Fibroblast of lung (primary cell): Measurements from ENCODE around the gene MRTFA. TPM values are rescaled to one million over a fixed set of nuclear protein-coding genes. Genes with fewer than 3 reads are reported as not detected.

Source experiments
- DNase-seq, 2 donors: peaks; one replicate each; pipeline versions ENCODE4 v3.0.0 to v3.0.0-alpha.2; 2010; ENCODE audit warnings: low read depth in 2 of 2
- H2AFZ ChIP-seq: 2 replicates; pipeline ENCODE4 v1.5.1; 2012; ENCODE audit warnings: low read length, control low read depth, inconsistent platforms
- H3K27ac ChIP-seq: 2 replicates; pipeline ENCODE4 v1.5.1; 2011; ENCODE audit warnings: low read length, control low read depth; ENCODE audit not compliant: insufficient read depth
- H3K27me3 ChIP-seq: 2 replicates; pipeline ENCODE4 v1.5.1; 2011; ENCODE audit warnings: mild to moderate bottlenecking, low read length; ENCODE audit not compliant: control insufficient read depth, insufficient read depth
- H3K36me3 ChIP-seq: 2 replicates; pipeline ENCODE4 v1.5.1; 2011; ENCODE audit warnings: low read length; ENCODE audit not compliant: control insufficient read depth, insufficient read depth
- H3K4me1 ChIP-seq: 2 replicates; pipeline ENCODE4 v1.5.1; 2011; ENCODE audit warnings: low read length; ENCODE audit not compliant: control insufficient read depth, insufficient read depth; ENCODE audit errors: extremely low read depth
- H3K4me2 ChIP-seq: 2 replicates; pipeline ENCODE4 v1.5.1; 2011; ENCODE audit warnings: low read length, control low read depth; ENCODE audit not compliant: insufficient read depth; ENCODE audit errors: extremely low read depth
- H3K4me3 ChIP-seq, 4 experiments: fragments of 200-600 bp in 1 of 4; sonication (generic) in 1 of 4; replicated peaks in 1 of 4; 2 replicates each; pipeline ENCODE4 v1.5.1; 2011 to 2016; ENCODE audit warnings: low read length in 4 of 4, low read depth in 3 of 4, mild to moderate bottlenecking in 3 of 4, control low read depth in 2 of 4, inconsistent platforms in 1 of 4, mixed read lengths in 1 of 4; ENCODE audit not compliant: insufficient read depth in 1 of 4; ENCODE audit errors: control extremely low read depth in 1 of 4
- H3K79me2 ChIP-seq: 2 replicates; pipeline ENCODE4 v1.5.1; 2012; ENCODE audit warnings: mild to moderate bottlenecking, low read length, inconsistent platforms; ENCODE audit not compliant: control insufficient read depth, insufficient read depth
- H3K9ac ChIP-seq: 2 replicates; pipeline ENCODE4 v1.5.1; 2011; ENCODE audit warnings: mild to moderate bottlenecking, low read length, control low read depth; ENCODE audit not compliant: insufficient read depth
- H3K9me3 ChIP-seq: 2 replicates; pipeline ENCODE4 v1.5.1; 2012; ENCODE audit warnings: low read depth, low read length; ENCODE audit not compliant: control insufficient read depth, insufficient read depth
- H4K20me1 ChIP-seq: 2 replicates; pipeline ENCODE4 v1.5.1; 2011; ENCODE audit warnings: low read length; ENCODE audit not compliant: control insufficient read depth, insufficient read depth; ENCODE audit errors: extremely low read depth
- EZH2 ChIP-seq: IDR thresholded peaks from 2 replicates; pipeline ENCODE4 v1.5.1; 2012; ENCODE audit warnings: low read length, control low read depth, mild to moderate bottlenecking; ENCODE audit errors: missing control alignments
- polyA plus RNA-seq, 2 donors: library from polyadenylated mRNA; depleted of rRNA in 1 of 2; stranded (reverse) in 1 of 2; unstranded in 1 of 2; fragments of >200 nt; gene quantifications; 2 replicates each; pipeline ENCODE4 v1.2.1, GENCODE V29; 2011 to 2012; ENCODE audit warnings: missing spikeins in 1 of 2
- total RNA-seq: library from RNA; depleted of rRNA; stranded (reverse); fragments of >200 nt; gene quantifications from 2 replicates; pipeline ENCODE4 v1.2.1, GENCODE V29; 2014
- TF ChIP-seq, protein P1 (sequence below), 2 donors: IDR thresholded peaks in 1 of 2; conservative IDR thresholded peaks in 1 of 2; 1 replicate in 1 of 2; 2 replicates in 1 of 2; pipeline ENCODE4 v1.5.1; 2011 to 2012; ENCODE audit warnings: low read length in 2 of 2, control low read depth in 1 of 2, inconsistent platforms in 1 of 2, low read depth in 1 of 2, mild to moderate bottlenecking in 1 of 2

MRTFA gene
- total and polyA plus RNA-seq, 2 donors (not counting 1 experiment from before 2014, with no cell fraction given), result 7.6 to 23.0 TPM

DNA sequence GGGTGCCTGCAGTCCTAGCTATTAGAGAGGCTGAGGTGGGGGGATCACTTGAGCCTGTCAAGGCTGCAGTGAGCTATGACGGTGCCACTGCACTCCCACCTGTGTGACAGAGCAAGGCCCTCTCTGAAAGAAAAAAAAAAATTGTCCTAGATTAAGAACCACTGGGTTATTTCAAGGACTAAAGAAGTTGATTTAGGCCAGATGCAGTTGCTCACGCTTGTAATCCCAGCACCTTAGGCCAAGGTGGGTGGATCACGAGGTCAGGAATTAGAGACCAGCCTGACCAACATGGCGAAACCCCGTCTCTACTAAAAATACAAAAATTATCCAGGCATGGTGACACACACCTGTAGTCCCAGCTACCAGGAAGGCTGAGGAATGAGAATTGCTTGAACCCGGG, 129.0 kb downstream of the MRTFA start:
- peaks cover 39% of the 10 kb centered on the region for H3K4me1 ChIP-seq
- no peak overlapping the region for H2AFZ ChIP-seq
- no peak for TF ChIP-seq EZH2
- TF ChIP-seq, protein P1, sequence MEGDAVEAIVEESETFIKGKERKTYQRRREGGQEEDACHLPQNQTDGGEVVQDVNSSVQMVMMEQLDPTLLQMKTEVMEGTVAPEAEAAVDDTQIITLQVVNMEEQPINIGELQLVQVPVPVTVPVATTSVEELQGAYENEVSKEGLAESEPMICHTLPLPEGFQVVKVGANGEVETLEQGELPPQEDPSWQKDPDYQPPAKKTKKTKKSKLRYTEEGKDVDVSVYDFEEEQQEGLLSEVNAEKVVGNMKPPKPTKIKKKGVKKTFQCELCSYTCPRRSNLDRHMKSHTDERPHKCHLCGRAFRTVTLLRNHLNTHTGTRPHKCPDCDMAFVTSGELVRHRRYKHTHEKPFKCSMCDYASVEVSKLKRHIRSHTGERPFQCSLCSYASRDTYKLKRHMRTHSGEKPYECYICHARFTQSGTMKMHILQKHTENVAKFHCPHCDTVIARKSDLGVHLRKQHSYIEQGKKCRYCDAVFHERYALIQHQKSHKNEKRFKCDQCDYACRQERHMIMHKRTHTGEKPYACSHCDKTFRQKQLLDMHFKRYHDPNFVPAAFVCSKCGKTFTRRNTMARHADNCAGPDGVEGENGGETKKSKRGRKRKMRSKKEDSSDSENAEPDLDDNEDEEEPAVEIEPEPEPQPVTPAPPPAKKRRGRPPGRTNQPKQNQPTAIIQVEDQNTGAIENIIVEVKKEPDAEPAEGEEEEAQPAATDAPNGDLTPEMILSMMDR (conservative IDR thresholded peaks at IDR 0.05 in 1 of 2, IDR thresholded peaks at IDR 0.05 in 1 of 2; ENCODE audit: low read depth in 1 of 2, low read length in 2 of 2), result no peak
- peaks cover 17% of the 10 kb centered on the region for H3K79me2 ChIP-seq
- no peaks in the 10 kb centered on the region for H3K9me3 ChIP-seq
- H3K27me3 ChIP-seq, result no peaks in the 10 kb centered on the region
- H3K4me3 ChIP-seq, result no peak overlapping the region
- H4K20me1 ChIP-seq, result no peaks in the 10 kb centered on the region
- no peak overlapping the region for H3K9ac ChIP-seq
- H3K4me2 ChIP-seq, result no peak overlapping the region
- H3K36me3 ChIP-seq, result no peaks in the 10 kb centered on the region
- no peak for DNase-seq
- H3K27ac ChIP-seq, result peak overlapping the region; percentile 79

DNA sequence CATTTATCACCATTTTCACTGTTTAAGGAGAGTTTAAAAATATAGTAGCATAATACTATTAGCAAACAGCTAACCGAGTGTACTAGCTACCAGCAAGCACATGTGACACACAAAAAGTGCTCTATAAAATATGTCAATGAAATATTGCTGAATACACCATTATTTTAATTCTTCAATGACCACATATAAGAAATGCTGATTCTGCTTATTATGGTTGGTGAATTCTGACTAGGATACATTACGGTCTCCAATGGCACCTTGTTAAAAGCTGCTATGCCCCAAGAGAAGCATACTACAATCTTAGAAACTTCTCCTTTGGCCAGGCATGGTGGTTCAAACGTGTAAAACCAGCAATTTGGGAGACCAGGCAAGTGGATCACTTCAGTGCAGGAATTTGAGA, 129.8 kb downstream of the MRTFA start:
- H3K36me3 ChIP-seq, result no peaks in the 10 kb centered on the region
- TF ChIP-seq, protein P1 (conservative IDR thresholded peaks at IDR 0.05 in 1 of 2, IDR thresholded peaks at IDR 0.05 in 1 of 2; ENCODE audit: low read depth in 1 of 2, low read length in 2 of 2), result no peak
- no peak for TF ChIP-seq EZH2
- H3K9me3 ChIP-seq, result no peaks in the 10 kb centered on the region
- no peak overlapping the region for H3K27ac ChIP-seq
- H3K27me3 ChIP-seq, result no peaks in the 10 kb centered on the region
- no peak overlapping the region for H3K4me3 ChIP-seq
- peaks cover 33% of the 10 kb centered on the region for H3K4me1 ChIP-seq
- no peaks in the 10 kb centered on the region for H4K20me1 ChIP-seq
- no peak for DNase-seq
- H3K79me2 ChIP-seq, result peaks cover 15% of the 10 kb centered on the region
- no peak overlapping the region for H3K9ac ChIP-seq
- no peak overlapping the region for H2AFZ ChIP-seq
- no peak overlapping the region for H3K4me2 ChIP-seq

DNA sequence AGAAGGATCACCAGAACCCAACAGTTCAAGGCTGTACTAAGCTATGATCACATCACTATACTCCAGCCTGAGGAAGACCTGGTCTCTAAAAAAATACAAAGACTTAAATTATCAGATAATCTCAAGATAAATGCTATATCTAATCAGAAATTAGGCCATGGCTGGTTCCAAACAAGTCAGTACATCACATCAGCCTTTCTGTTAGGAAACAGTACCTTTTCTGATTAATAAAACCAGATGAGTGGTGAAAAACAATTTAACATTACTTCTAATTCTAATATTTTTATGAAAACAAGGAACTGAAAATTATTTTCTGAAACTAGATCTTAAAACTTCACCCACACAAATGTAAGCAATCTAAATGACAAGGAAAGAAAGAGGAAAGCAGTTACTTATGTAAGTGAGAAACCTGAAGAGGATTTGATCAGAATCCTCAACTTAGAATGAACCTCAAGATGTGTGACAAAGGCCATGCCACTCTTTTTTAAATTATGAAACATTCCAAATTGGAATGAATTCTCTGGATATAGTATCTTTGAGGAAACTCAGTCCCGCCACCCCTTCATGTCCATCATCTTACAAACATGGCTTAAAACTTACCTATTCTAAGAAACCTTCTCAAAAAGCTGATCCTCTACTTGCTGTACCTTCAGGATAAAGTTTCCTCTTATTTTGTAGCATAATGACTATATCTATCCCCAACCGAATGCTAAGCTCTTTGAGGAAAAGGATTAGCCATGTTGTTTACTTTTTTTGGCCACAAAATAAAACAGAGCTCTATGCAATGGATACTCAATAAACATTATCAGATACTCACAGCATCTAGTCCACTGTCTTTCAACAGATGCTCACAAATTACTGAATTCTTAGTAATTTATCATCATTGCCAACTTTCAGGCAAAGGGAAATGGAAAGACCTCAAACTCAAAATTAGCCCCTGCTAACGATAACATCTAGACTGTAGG, 132.0 kb downstream of the MRTFA start:
- H3K4me3 ChIP-seq, result no peak overlapping the region
- no peak for DNase-seq
- no peaks in the 10 kb centered on the region for H3K27me3 ChIP-seq
- no peak overlapping the region for H3K9ac ChIP-seq
- H3K27ac ChIP-seq, result no peak overlapping the region
- H4K20me1 ChIP-seq, result no peaks in the 10 kb centered on the region
- H3K4me2 ChIP-seq, result peak overlapping the region; percentile 8
- no peak overlapping the region for H2AFZ ChIP-seq
- peaks cover 5% of the 10 kb centered on the region for H3K79me2 ChIP-seq
- H3K9me3 ChIP-seq, result no peaks in the 10 kb centered on the region
- H3K36me3 ChIP-seq, result no peaks in the 10 kb centered on the region
- no peak for TF ChIP-seq EZH2
- TF ChIP-seq, protein P1 (conservative IDR thresholded peaks at IDR 0.05 in 1 of 2, IDR thresholded peaks at IDR 0.05 in 1 of 2; ENCODE audit: low read depth in 1 of 2, low read length in 2 of 2), result no peak
- H3K4me1 ChIP-seq, result peaks cover 21% of the 10 kb centered on the region
